Hippocampal formation (tissue), 2 donors: ENCODE data around the gene LEMD3.
A peak's percentile ranks its signal among the peaks of the same experiment; 100 is the strongest.

Experiments
- DNase-seq, 2 donors: peaks; one replicate each; lab custom pipeline; 2025; lab: John Stamatoyannopoulos, UW

The LEMD3 gene

DNA sequence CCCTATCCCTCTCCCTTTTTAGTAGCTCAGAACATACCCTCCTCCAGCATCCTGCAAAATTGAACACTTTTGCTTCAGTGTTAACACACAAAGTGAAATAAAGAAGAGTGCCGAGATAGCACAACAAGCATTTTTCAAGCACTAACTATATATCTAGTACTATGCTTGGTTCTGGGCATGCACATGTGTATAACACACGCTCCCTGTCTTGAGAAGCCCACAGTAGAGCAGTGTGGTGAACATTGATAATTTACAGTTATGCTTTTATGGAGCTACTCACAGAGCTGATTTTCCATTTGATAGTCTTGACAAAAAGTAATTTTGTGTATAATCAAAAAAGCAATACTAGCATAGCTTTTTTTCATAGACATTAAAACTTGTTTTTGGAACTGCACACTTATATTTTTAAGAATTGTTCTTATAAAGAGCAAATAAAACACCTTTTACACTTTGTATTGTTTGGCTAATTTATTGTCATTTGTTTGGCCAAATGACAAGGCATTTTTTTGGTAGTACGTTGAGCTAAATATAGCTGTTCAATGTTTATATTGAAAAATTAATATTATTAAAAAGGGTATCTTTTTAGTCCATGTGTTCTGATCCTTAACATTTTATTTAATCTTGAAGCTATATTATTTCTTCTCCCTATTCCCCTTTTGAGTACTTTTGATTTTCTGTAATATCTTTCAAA lies 39.7 kb downstream of the LEMD3 start:
- DNase-seq = no peak

DNA sequence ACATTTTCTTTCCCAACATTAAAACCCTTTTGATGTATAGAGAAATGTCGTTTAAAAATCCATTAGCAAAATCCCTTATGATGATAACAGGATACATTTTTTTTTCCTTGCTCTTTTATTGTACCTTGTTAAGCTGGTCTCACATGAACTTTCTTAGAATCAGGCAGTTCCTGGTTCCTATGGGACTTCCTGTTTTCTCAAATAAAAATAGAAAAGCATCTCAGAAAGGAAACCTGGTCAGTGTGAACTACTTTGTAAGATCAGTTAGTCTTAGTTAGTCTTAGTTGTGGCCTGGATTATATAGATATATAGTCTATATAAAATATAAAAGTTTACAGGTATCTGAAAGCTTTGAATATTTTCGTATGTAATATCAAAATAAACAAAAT lies 40.3 kb downstream of the LEMD3 start:
- no peak for DNase-seq

DNA sequence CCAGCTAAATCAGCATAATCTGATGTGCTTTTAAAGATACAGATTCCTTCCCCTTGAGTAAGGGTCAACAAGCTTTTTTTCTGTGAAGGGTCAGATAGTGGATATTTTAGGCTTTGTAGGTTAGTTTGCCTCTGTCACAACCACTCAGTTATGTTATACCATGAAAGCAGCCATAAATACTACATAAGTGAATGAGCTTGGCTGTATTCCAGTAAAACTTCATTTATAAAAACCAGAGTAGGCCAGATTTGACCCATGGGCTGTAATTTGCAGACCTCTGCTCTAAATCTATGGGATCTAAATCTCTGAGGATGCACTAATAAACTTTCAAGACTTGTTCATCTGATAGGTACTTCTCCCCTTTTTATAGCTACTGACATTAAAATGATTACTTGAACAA lies 47.7 kb downstream of the LEMD3 start:
- DNase-seq = no peak

DNA sequence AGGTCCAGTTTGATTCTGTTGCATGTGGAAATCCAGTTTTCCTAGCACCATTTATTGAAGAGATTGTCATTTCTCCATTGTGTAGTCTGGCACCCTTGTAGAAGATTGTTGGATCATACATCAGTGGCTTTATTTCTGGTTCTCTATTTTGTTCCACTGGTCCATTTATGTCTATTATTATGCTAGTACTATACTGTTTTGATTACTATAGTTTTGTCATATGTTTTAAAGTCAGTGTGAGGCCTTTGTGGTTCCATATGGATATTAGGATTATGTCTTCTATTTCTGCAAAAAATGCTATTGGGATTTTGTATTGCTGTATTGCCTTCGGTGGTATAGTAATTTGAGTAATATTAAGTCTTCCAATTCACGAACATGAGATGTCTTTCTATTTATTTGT lies 51.4 kb downstream of the LEMD3 start:
- DNase-seq = no peak

DNA sequence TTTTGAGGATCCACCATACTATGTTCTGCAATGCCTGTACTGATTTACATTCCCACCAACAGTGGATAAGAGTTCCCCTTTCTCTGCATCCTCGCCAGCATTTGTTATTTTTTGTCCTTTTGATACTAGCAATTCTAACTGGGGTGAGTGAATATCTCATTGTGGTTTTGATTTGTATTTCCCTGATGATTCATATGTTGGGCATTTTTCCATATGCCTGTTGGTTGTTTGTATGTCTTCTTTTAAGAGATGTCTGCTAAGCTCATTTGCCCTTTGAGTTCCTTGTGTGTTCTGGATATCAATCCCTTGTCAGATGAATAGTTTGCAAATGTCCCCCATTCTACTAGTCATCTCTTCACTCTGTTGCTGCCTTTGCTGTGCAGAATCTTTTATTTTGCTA lies 60.1 kb downstream of the LEMD3 start:
- no peak for DNase-seq

DNA sequence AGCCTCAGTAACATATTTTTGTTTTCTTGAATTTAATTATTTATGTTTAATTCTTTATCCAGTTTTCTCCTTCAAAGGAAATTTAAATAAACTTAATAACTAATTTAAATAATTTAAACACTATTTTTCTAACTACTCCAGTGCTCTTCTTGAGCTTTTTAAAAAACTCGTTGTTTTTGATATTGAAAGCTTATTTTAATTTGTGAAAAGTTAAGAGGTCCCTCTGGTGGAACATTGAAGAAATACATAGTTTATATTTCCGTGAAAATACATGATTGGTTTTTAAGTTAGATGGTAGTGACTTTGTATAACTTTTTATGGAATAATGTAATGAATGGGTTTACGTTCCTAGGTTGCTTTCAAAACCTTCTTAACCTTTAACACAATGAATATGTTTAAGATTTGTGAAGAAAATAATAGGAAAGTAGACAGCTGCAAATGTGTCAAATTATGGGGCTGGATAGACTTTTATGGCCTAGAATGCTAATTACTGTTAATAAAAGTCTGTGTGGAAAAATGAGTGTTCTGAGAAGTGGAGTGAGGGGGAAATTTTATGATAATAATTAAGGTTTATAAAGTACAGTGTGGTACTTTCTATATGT lies 63.2 kb downstream of the LEMD3 start:
- DNase-seq = peak in 1 of 2 donors; percentile 9

DNA sequence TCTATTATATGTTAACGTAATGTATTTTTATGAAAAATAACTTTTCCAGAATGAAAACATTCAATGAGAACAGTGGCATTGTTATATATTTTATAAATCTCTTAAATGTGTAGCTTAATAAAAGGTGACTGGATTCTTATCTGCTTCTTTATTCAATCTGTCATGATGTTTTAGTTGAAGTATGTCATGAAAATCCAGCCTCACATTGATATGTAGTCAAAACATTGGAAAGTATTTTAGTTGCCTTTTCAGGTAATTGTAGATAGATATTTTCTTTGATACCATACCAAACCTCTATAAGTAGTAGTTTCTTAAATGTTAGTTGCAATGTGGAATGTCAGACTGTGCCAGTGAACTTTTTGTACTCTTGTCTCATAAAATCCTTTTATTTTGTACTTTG lies 67.8 kb downstream of the LEMD3 start:
- DNase-seq = no peak

DNA sequence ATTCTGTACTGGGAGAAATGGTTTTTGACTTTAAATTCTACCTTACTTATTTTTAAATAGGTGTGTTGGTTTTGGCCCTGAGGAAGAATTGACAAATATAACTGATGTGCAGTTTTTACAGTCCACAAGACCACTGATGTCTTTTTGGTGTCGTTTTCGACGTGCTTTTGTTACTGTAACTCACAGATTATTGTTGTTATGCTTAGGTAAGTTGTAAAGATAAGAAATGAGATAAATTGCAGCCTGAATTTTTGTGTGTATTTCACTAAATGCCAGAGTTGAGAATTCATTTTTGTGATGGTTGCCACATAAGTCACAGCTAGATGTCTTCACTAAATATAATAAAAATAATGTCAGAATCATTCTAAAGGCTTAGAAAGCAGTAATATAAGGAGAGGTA lies 69.2 kb downstream of the LEMD3 start:
- no peak for DNase-seq

DNA sequence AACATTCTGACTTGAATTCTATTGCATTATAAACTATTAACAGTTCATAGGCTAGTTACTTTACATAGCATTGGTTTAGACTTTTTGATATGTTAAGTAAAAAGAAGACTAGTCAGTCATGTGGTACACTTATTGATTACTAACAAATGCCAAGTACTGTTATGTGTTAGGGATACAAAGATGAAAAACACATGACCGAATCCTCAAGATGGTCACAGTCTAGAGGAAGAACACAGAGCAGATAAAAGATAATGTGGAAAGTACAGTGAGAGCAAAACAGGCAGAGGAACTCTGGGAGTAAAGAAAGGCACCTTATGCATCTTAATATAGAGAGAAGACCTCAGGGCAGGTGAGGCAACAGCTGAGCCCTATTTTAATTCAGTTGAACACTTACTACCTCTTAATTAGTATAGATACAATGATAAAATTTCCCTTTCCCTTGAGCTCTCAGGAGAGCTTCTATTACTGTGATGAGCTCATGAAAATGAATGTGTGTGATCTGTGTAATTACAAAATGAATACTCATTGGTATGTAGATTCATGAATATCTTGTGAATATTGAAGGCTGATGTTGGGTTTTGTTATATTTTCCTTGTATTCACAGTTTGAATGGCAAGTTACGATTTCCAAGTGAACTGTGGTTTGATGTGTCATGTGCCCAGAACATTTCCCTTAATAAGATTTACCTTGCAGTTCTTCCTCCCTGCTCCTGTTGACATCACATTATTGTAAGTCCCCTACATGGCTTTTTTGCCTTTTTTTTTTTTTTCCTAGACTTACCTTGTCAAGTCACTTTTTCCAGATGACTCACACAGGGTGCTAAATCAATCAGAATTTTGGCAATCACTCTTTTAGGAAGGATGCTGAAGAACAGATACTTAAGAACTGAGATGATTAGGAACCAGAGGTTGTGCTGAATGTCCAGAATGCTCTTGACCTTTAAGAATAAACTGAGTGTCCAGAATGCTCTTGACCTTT lies 79.6 kb downstream of the LEMD3 start:
- DNase-seq = no peak

DNA sequence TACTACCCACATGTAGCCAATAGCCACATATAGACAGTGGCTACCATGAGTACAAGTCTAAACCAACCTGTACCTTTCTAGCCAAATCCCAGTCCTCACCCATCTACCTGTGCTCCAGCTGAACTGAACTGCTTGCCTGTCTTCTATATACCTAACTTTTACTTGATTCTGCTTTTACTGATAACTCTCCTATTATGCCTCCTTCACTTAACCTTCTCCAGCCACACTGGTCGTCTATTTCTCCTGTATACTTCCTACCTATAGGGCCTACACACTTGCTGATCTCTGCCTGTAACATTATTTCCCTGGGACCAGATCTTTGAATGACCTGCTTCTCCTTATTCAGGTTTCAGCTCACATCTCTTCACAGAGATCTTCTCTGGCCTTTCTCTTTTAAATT lies 83.1 kb downstream of the LEMD3 start:
- DNase-seq = no peak

DNA sequence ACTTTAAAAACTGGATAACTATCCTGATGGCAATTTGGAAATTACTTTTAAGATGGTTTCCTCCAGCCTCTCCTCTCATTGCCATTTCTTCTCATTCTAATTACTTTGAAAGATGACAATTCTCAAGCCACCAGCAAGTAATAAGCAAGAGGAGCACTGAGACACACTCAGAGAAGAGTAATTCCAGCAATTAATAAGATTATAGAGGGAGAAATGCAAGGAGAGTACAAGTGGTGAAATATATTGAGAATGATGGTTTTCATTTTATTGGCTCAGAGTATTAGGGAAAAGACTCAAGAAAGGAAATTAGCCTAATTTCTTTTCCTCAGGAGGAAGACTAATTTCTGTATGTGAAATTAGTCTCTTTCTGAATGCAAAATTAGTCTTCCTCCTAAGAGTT lies 88.6 kb downstream of the LEMD3 start:
- no peak for DNase-seq

DNA sequence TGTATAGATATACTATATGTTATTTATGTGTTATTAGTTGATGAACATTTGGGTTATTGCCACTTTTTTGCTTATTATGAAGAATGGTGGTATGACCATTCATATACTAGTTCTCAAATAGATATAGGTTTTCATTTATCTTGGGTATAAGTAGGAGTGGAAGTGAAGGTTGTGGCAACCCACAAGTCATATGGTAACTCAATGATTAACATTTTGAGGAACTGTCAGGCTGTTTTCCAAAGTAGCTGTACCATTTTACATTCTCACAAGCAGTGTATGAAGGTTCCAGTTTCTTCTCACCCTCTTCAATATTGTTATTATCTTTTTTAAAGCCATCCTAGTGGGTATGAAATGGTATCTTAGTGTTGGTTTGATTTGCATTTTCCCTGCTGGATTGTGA lies 90.1 kb downstream of the LEMD3 start:
- no peak for DNase-seq

DNA sequence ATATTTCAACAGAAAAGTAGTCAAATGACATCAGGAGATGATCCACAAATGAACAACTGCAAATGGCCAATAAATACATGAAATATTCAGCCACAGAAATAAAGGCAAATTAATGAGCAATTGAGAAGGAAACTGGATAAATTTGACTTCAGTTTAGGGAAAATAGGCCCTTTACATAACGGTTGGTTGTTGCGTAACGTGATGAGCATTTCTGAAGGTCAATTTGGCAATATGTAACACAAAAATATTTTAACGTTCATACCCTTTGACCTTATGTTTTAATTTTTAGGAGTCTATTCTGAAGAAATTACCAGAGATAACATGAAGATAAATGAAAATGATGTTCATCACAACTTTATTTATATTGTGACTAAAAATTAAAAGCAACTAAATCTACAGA lies 94.4 kb downstream of the LEMD3 start:
- DNase-seq = no peak

DNA sequence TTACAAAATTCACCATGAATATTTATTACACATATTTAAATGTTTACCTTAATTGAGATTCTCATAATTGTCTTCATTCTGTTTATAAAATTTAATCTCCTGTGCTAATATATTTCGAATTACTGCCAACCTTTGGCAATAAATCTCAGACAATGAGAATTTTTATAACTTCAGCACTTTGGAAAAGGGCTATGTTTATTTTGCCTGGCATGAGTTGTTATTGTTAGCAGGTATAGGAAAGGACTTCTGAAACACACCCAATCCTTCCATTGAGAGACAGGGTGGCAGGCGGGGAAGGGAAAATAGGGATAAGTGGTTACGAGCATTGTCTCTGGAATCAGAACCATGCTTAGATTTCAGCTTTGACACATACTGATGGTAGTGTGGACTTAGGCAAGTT lies 97.0 kb downstream of the LEMD3 start:
- no peak for DNase-seq

DNA sequence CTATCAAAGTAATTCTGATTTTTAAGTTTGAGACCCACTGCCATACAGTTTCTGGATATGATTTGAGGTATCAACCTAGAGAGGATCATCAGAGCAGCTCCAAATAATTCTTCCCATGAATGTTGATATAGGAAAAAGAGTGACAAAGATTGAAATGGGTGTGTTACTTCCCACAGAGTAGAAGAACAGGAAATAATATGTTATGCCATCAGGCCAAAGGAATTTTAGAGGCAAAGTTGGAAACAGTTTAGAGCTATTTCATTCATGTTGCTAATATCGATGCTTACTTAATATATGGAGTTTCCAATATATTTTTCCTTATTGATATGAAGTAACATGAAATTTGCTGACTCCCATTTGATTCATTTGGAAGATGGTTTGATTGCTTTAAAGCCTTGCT lies 100.2 kb downstream of the LEMD3 start:
- no peak for DNase-seq

DNA sequence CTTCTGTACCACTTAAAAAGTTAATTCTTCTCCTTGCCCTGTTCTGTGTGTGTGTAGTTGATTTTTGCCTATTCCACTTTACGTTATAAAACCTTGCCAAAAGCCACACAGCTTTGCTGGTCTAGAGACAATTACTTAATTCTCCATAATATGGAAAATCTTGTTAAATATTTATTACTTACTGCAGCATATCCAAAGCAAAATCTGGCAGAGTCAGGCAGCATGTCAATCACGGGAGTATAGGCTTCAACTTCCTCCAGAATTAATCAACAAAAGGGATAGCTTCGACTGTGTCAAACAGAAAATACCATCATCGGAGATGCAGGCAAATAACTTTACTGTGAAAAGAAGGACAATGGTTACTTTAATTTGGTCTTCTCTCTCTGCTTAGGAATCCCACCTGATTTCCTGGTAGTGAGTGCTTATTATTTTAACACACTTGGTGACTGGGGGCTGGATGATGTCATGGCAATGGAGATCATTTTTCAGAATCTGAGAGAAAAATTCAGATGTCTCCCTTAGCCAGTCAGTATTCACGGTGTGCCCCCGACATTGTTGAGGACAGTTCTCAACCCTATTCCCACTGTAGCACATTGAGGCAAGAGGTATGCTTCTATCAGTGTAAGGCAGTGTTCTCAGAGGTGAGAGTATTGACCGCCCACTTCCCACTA lies 105.4 kb downstream of the LEMD3 start:
- no peak for DNase-seq

DNA sequence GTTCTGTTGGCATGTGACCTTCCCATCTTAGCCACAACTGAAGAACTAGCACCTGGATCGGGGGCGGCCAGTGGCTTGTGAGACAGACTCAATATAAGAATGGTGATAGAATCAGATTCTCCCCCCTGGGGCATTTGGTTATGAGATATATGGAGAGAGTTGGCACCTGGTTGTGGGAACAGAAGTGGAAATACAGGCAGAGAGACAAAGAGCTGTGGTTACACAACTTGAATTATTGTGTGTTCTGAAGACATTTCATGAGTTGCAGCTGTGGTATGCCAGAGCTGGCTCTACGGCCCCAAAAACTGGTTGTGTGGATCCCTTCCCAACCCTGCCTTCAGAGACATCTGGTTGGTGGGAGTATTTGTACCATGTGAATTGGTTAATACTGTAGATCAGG lies 106.2 kb downstream of the LEMD3 start:
- no peak for DNase-seq

DNA sequence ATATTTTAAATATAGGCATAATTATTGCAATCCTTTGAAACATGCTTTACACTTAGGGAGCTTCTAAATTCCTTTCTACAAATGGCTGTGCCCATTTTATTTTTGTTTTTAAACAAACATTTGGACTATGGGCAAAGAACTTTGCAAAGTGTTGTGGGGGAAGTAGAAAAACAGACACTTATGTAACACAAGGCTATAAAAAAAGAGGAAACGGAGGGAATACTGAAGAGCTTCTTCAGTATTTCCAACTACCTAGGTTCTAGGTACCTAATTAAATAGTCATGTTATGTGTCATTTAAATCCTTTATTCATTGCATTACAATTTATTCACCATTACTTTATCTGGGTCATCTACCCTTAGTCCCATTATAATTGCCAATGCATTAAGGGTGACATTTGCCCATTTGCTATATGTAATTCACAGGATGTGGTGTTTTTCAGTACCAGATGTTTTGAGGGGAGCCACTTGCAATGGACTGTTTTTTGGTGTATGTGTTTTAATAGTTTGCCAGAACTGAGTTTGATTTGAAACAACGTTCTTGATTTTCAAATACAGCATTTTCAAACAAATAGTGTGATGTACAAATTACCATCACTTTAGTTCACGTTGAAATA lies 107.6 kb downstream of the LEMD3 start:
- DNase-seq = no peak

DNA sequence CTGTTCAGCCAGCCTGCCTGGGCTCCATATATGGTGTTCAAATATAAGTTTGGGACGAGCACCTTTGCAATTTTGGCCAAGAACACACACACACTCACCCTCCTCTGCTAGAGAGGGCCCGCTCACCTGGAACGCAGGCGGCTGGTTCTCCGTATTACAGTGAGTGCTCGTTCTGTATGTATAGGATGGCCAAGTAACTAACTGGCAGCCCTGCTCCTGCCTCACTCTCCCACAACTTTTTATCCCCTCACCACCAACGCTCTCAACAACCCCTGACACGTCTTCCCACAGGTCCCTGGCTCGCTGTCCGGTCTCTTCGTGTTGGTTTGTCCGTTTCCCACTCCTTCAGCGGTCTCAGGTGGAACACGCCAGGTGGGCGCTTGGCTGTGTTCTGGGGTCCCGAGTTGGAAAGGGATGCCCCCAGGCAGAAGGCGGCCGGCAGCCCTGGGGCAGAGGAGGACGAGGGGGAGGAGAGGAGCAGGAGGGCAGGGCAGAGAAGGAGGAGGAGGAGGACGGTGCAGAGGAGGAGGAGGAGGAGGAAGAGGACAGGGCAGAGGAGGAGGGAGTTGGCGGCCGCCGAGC lies 108.7 kb downstream of the LEMD3 start:
- DNase-seq = no peak

DNA sequence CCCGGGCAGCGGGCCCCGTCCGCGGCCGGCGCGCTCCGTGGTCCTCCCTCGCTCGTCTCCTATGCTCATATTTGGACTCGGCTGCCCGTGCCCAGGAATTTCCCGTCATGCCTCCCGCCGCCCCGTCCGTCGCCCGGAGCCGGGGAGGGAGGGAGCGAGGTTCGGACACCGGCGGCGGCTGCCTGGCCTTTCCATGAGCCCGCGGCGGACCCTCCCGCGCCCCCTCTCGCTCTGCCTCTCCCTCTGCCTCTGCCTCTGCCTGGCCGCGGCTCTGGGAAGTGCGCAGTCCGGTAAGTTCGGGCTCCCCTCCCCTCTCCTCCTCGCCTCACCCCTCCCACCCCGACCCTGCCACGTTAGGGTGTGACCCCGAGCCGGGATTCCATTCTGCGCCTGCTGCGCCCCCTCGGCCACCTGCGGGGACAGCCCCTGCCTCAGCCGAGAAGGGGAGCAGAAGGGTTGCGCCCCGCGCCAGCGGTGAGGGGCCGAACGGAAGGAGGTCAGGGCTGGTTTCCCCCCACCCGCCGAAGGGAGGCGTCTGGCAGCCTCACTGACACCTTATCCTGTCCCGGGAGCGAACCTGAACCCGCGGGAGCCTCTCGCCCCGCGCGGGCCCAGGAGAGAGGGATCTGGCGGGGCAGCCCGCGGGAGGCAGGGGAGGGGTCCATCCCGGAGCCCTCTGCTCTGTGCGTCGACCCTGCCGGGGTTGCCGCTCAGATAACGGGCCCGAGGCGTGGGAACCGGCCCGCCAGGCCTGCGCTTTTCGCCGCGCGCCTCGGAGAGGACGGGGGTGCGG lies 109.4 kb downstream of the LEMD3 start, which contains the start of gene MSRB3:
TSS of gene MSRB3 (plus strand) at position 108 of the 793 bp plus-strand sequence. CDS start 29,897 bp downstream, outside the sequence.
- peak in 1 of 2 donors; percentile 20 for DNase-seq
